GM12878 (cell line): Measurements from ENCODE around the gene KRT25. TPM values are rescaled to one million over a fixed set of nuclear protein-coding genes. Genes with fewer than 3 reads are reported as not detected.

Experiments
- ATAC-seq: fragments of 200-7000 bp; cut with Tn5 transposase; 3 replicates; pipeline ENCODE4 v1.9.1; 2020; ENCODE audit warnings: mild to moderate bottlenecking, moderate library complexity
- BruUV-seq: library from RNA; stranded (reverse); fragments of 400-500 nt; replicated peaks from 2 replicates; lab custom pipeline; 2021; lab: Mats Ljungman, UMichigan
- CTCF ChIA-PET: fragments of 300-600 bp; sonication (Branson Sonifier 250); formaldehyde crosslinking; extraction: SDS; loops from one replicate; lab custom pipeline; 2021; ENCODE audit warnings: inconsistent platforms; lab: Yijun Ruan, JAX
- POLR2A ChIA-PET: fragments of 350-600 bp; formaldehyde crosslinking; extraction: SDS; loops from one replicate; lab custom pipeline; 2021; ENCODE audit warnings: inconsistent platforms; lab: Charles Lee
- RAD21 ChIA-PET: fragments of 300-600 bp; sonication (Branson Sonifier 250); formaldehyde crosslinking; loops from one replicate; lab custom pipeline; 2023; ENCODE audit warnings: antibody characterized with exemption; ENCODE audit not compliant: unreplicated experiment; lab: Charles Lee
- SMC1A ChIA-PET: fragments of 300-600 bp; sonication (Branson Sonifier 250); formaldehyde crosslinking; loops from one replicate; lab custom pipeline; 2023; ENCODE audit not compliant: unreplicated experiment, uncharacterized antibody; lab: Charles Lee
- DNase-seq: peaks from one replicate; pipeline ENCODE4 v3.0.0-alpha.2; 2011; ENCODE audit warnings: low read depth, low spot score
- FAIRE-seq: peaks from 3 replicates; lab custom pipeline; 2011; peaks lifted over from hg19 to GRCh38; lab: Jason Lieb, UNC
- H2AFZ ChIP-seq: 2 replicates; pipeline ENCODE4 v1.6.0; 2011; ENCODE audit warnings: low read depth, low read length, control low read depth; ENCODE audit not compliant: control insufficient read depth
- H3K27ac ChIP-seq: 2 replicates; pipeline ENCODE4 v1.5.1; 2011; ENCODE audit warnings: control low read depth; ENCODE audit not compliant: control insufficient read depth, insufficient read depth
- H3K27me3 ChIP-seq, 2 experiments: replicated peaks in 1 of 2; 2 replicates each; pipeline versions ENCODE4 v1.6.0 to v1.6.1; 2011; ENCODE audit warnings: low read length in 1 of 2; ENCODE audit not compliant: control insufficient read depth in 2 of 2, insufficient read depth in 2 of 2
- H3K36me3 ChIP-seq, 2 experiments: 2 replicates each; pipeline ENCODE4 v1.5.1; 2011; ENCODE audit warnings: low read length in 1 of 2; ENCODE audit not compliant: control insufficient read depth in 2 of 2, insufficient read depth in 2 of 2
- H3K4me1 ChIP-seq: 2 replicates; pipeline ENCODE4 v1.6.1; 2011; ENCODE audit warnings: mild to moderate bottlenecking, low read length, moderate library complexity, mixed read lengths; ENCODE audit not compliant: control insufficient read depth, insufficient read depth
- H3K4me2 ChIP-seq: 2 replicates; pipeline ENCODE4 v1.6.0; 2011; ENCODE audit warnings: control low read depth; ENCODE audit not compliant: control insufficient read depth, insufficient read depth
- H3K4me3 ChIP-seq: fragments of 200-600 bp; sonication (generic); 2 replicates; pipeline ENCODE4 v1.5.1; 2016
- H3K79me2 ChIP-seq: 2 replicates; pipeline ENCODE4 v1.6.0; 2011; ENCODE audit warnings: low read length; ENCODE audit not compliant: control insufficient read depth, insufficient read depth
- H3K9ac ChIP-seq: 2 replicates; pipeline ENCODE4 v1.8.0; 2011; ENCODE audit warnings: low read length, control low read depth, mixed read lengths; ENCODE audit not compliant: control insufficient read depth, insufficient read depth
- H3K9me3 ChIP-seq: replicated peaks from 3 replicates; pipeline ENCODE4 v1.5.1; 2011; ENCODE audit warnings: mild to moderate bottlenecking, low read length; ENCODE audit not compliant: control insufficient read depth, insufficient read depth
- H4K20me1 ChIP-seq: 2 replicates; pipeline ENCODE4 v1.6.0; 2011; ENCODE audit not compliant: control insufficient read depth, insufficient read depth
- BACH1 ChIP-seq: fragments of 450-650 bp; IDR thresholded peaks from 2 replicates; pipeline ENCODE4 v1.6.1; 2017; ENCODE audit warnings: mild to moderate bottlenecking, borderline replicate concordance
- BCL11A ChIP-seq: IDR thresholded peaks from 2 replicates; pipeline ENCODE4 v1.6.1; 2011; ENCODE audit warnings: low read depth, low read length
- BMI1 ChIP-seq: fragments of 450-650 bp; IDR thresholded peaks from 2 replicates; pipeline ENCODE4 v1.6.1; 2016; ENCODE audit warnings: mild to moderate bottlenecking, moderate library complexity, borderline replicate concordance
- EP300 ChIP-seq, 2 experiments: fragments of 150-350 bp in 1 of 2; IDR thresholded peaks; 2 replicates each; pipeline ENCODE4 v1.6.1; 2011 to 2012; ENCODE audit warnings: low read depth in 2 of 2, low read length in 2 of 2, borderline replicate concordance in 1 of 2, improper control_type of control experiment in 1 of 2, inconsistent platforms in 1 of 2; ENCODE audit not compliant: control insufficient read depth in 1 of 2
- MEF2B ChIP-seq: fragments of 450-650 bp; IDR thresholded peaks from 2 replicates; pipeline ENCODE4 v1.6.1; 2018; ENCODE audit warnings: mild to moderate bottlenecking, moderate library complexity; ENCODE audit not compliant: partially characterized antibody, poor library complexity, severe bottlenecking
- NFYA ChIP-seq: IDR thresholded peaks from 2 replicates; pipeline ENCODE4 v1.6.1; 2011; ENCODE audit warnings: low read depth, mild to moderate bottlenecking, low read length, improper control_type of control experiment, borderline replicate concordance
- NR2C1 ChIP-seq: fragments of 450-650 bp; IDR thresholded peaks from 2 replicates; pipeline ENCODE4 v1.6.1; 2017; ENCODE audit warnings: antibody characterized with exemption, mild to moderate bottlenecking, moderate library complexity
- RB1 ChIP-seq: fragments of 450-650 bp; formaldehyde crosslinking; IDR thresholded peaks from 2 replicates; pipeline ENCODE4 v1.6.1; 2017; ENCODE audit warnings: mild to moderate bottlenecking, borderline replicate concordance
- SP1 ChIP-seq: IDR thresholded peaks from one replicate; pipeline ENCODE4 v1.6.1; 2011; ENCODE audit warnings: low read depth, low read length
- STAT1 ChIP-seq: fragments of 450-650 bp; conservative IDR thresholded peaks from 2 replicates; pipeline ENCODE4 v1.6.1; 2014; ENCODE audit warnings: antibody characterized with exemption, mild to moderate bottlenecking
- TARDBP ChIP-seq: IDR thresholded peaks from 2 replicates; pipeline ENCODE4 v1.6.1; 2016; ENCODE audit warnings: borderline replicate concordance
- WRNIP1 ChIP-seq: IDR thresholded peaks from 2 replicates; pipeline ENCODE4 v1.6.1; 2011; ENCODE audit warnings: low read depth, low read length, improper control_type of control experiment, borderline replicate concordance
- WGBS: methylation state at CpG from one replicate; pipeline ENCODE4 v1.1.6; 2016; ENCODE audit warnings: low lambda C conversion rate; ENCODE audit not compliant: insufficient replicate concordance, insufficient coverage; ENCODE audit errors: missing lambda C conversion rate; 5-methylcytosine and 5-hydroxymethylcytosine counted together
- in situ Hi-C: fragments of 300-500 bp; cut with MboI; formaldehyde crosslinking; loops from 9 replicates; pipeline ENCODE4 v1.14.3; 2018; ENCODE audit warnings: mixed read lengths
- intact Hi-C: fragments of 100-400 bp; cut with micrococcal nuclease; formaldehyde crosslinking; loops from one replicate; pipeline ENCODE4 v1.14.2; 2022; ENCODE audit not compliant: unreplicated experiment
- polyA plus RNA-seq, 11 experiments: library from polyadenylated mRNA; depleted of rRNA in 4 of 11; unstranded in 6 of 11; stranded (reverse) in 5 of 11; fragments of >200 nt; fragmentation: Nextera tagmentation in 4 of 11; fragmentation: Illumina TruSeq in 1 of 11; extraction: Ambion mirVana in 4 of 11; extraction: Trizol in 1 of 11; gene quantifications; 1 replicate in 1 of 11; 2 replicates in 10 of 11; pipeline versions ENCODE4 v1.2.1 to v1.2.3, GENCODE V29; 2011 to 2016; ENCODE audit warnings: inconsistent platforms in 2 of 11, missing spikeins in 2 of 11, low read depth in 1 of 11
- total RNA-seq, 4 experiments: library from RNA; depleted of rRNA in 3 of 4; stranded (reverse); fragments of >200 nt in 3 of 4; fragmentation: Illumina TruSeq in 1 of 4; extraction: Trizol in 1 of 4; gene quantifications; 2 replicates each; pipeline versions ENCODE4 v1.2.1 to v1.2.3, GENCODE V29; 2013 to 2021
- TF ChIP-seq, protein P1 (sequence below): IDR thresholded peaks from 2 replicates; pipeline ENCODE4 v1.6.1; 2011; ENCODE audit warnings: borderline replicate concordance, low read depth, mild to moderate bottlenecking, moderate library complexity, low read length; ENCODE audit not compliant: insufficient read depth, poor library complexity, severe bottlenecking
- TF ChIP-seq, protein P2 (sequence below): fragments of 450-650 bp; IDR thresholded peaks from 2 replicates; pipeline ENCODE4 v1.6.1; 2017; ENCODE audit warnings: low read depth, mild to moderate bottlenecking, moderate library complexity
- TF ChIP-seq, protein P3 (sequence below): fragments of 450-650 bp; formaldehyde crosslinking; IDR thresholded peaks from 2 replicates; pipeline ENCODE4 v1.5.0; 2022; ENCODE audit warnings: mild to moderate bottlenecking, missing genetic modification characterization

The KRT25 gene
- total and polyA plus RNA-seq, 10 of the 15 experiments (the other 5 are each of a cell fraction or from before 2014, with no cell fraction given): not detected

DNA sequence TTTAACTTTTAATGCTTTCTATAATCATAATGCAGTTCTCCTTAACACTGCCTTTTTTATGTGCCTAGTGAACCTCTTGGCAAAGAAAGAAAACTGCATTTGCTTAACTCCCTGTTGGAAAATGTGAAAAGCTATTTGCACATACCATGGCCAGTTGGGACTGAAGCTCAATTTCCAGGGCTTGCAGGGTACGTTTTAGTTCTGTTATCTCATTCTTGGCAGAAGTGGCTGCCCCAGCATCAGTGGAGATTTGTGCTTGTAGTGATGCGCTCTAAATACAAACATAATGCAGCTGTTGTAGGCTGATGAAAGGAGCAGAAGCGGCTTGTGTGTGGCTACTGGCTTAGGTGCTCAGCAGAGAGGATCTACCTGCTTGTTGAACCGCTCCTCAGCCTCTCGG, 55.3 kb downstream of the KRT25 start (continued):
- TF ChIP-seq, protein P1, sequence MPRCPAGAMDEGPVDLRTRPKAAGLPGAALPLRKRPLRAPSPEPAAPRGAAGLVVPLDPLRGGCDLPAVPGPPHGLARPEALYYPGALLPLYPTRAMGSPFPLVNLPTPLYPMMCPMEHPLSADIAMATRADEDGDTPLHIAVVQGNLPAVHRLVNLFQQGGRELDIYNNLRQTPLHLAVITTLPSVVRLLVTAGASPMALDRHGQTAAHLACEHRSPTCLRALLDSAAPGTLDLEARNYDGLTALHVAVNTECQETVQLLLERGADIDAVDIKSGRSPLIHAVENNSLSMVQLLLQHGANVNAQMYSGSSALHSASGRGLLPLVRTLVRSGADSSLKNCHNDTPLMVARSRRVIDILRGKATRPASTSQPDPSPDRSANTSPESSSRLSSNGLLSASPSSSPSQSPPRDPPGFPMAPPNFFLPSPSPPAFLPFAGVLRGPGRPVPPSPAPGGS: no peak
- TF ChIP-seq STAT1 (no peak), WRNIP1 (no peak), BACH1 (no peak), EP300 (IDR thresholded peaks at IDR 0.05; ENCODE audit: borderline replicate concordance in 1 of 2, control insufficient read depth in 1 of 2, low read depth in 2 of 2, low read length in 2 of 2) (no peak), BCL11A (no peak), NR2C1 (no peak)
- TF ChIP-seq, protein P2, sequence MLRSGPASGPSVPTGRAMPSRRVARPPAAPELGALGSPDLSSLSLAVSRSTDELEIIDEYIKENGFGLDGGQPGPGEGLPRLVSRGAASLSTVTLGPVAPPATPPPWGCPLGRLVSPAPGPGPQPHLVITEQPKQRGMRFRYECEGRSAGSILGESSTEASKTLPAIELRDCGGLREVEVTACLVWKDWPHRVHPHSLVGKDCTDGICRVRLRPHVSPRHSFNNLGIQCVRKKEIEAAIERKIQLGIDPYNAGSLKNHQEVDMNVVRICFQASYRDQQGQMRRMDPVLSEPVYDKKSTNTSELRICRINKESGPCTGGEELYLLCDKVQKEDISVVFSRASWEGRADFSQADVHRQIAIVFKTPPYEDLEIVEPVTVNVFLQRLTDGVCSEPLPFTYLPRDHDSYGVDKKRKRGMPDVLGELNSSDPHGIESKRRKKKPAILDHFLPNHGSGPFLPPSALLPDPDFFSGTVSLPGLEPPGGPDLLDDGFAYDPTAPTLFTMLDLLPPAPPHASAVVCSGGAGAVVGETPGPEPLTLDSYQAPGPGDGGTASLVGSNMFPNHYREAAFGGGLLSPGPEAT: no peak

DNA sequence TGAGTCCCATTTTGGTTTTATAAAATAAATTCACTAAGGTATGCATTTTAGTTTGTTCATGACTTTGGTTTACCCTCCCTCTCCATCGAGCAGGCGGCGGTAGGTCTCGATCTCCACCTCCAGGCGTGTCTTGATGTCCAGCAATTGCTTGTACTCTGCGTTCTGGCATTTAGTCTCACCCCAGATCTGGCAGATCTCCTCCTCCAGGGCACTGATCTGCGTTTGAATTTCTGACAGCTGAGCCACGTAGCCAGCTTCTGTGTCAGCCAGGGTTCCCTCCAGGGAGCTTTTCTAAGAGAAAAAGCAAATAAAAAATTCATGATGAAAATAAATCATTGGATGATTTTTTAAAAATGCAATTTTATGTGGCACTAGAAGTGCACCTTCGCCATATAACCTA, 55.8 kb downstream of the KRT25 start:
- in situ Hi-C loops: no loop called here
- Histone ChIP-seq H3K27ac (no peak overlapping the region), H3K4me2 (no peak overlapping the region), H4K20me1 (no peaks in the 10 kb centered on the region), H2AFZ (no peak overlapping the region), H3K9ac (no peak overlapping the region), H3K36me3 (no peaks in the 10 kb centered on the region), H3K27me3 (peaks cover 0 to 2% of the 10 kb centered on the region in 2 experiments; a peak in 1 of 4 replicates), H3K4me1 (no peaks in the 10 kb centered on the region), H3K79me2 (no peaks in the 10 kb centered on the region), H3K9me3 (no peaks in the 10 kb centered on the region), H3K4me3 (no peak overlapping the region)
- DNase-seq: no peak
- ChIA-PET SMC1A (interaction anchor here (0.6 to 1.4 kb wide), 2 partner anchors 10 to 13 kb away, joined by 3 read pairs; no protein-coding TSS in a partner anchor), RAD21 (no interaction called here), CTCF (interaction anchor here (0.5 to 1.1 kb wide), 3 partner anchors 21 to 235 kb away, joined by 3 read pairs; no protein-coding TSS in a partner anchor), POLR2A (no interaction called here)
- no peak for ATAC-seq
- intact Hi-C loops: no loop called here
- no peak for FAIRE-seq
- WGBS: 30% methylated on average over 9 of the region's 9 CpGs
- no TSS peak for BruUV-seq
- TF ChIP-seq NFYA (no peak), BMI1 (no peak), MEF2B (no peak), RB1 (no peak), SP1 (no peak), TARDBP (no peak)
- TF ChIP-seq, protein P3, sequence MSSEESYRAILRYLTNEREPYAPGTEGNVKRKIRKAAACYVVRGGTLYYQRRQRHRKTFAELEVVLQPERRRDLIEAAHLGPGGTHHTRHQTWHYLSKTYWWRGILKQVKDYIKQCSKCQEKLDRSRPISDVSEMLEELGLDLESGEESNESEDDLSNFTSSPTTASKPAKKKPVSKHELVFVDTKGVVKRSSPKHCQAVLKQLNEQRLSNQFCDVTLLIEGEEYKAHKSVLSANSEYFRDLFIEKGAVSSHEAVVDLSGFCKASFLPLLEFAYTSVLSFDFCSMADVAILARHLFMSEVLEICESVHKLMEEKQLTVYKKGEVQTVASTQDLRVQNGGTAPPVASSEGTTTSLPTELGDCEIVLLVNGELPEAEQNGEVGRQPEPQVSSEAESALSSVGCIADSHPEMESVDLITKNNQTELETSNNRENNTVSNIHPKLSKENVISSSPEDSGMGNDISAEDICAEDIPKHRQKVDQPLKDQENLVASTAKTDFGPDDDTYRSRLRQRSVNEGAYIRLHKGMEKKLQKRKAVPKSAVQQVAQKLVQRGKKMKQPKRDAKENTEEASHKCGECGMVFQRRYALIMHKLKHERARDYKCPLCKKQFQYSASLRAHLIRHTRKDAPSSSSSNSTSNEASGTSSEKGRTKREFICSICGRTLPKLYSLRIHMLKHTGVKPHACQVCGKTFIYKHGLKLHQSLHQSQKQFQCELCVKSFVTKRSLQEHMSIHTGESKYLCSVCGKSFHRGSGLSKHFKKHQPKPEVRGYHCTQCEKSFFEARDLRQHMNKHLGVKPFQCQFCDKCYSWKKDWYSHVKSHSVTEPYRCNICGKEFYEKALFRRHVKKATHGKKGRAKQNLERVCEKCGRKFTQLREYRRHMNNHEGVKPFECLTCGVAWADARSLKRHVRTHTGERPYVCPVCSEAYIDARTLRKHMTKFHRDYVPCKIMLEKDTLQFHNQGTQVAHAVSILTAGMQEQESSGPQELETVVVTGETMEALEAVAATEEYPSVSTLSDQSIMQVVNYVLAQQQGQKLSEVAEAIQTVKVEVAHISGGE (CRISPR knock-in tag): no peak
